Endothelial cell of coronary artery (primary cell): ENCODE results near the gene RILPL2. TPM values are rescaled to one million over a fixed set of nuclear protein-coding genes. Genes with fewer than 3 reads are reported as not detected.

Experiments used
- total RNA-seq: library from RNA; depleted of rRNA; stranded (reverse); fragments of >200 nt; gene quantifications from 2 replicates; pipeline ENCODE4 v1.2.3, GENCODE V29; 2014

Gene RILPL2, protein sequence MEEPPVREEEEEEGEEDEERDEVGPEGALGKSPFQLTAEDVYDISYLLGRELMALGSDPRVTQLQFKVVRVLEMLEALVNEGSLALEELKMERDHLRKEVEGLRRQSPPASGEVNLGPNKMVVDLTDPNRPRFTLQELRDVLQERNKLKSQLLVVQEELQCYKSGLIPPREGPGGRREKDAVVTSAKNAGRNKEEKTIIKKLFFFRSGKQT
- total RNA-seq = 4.6 and 4.9 TPM in 2 replicates

DNA sequence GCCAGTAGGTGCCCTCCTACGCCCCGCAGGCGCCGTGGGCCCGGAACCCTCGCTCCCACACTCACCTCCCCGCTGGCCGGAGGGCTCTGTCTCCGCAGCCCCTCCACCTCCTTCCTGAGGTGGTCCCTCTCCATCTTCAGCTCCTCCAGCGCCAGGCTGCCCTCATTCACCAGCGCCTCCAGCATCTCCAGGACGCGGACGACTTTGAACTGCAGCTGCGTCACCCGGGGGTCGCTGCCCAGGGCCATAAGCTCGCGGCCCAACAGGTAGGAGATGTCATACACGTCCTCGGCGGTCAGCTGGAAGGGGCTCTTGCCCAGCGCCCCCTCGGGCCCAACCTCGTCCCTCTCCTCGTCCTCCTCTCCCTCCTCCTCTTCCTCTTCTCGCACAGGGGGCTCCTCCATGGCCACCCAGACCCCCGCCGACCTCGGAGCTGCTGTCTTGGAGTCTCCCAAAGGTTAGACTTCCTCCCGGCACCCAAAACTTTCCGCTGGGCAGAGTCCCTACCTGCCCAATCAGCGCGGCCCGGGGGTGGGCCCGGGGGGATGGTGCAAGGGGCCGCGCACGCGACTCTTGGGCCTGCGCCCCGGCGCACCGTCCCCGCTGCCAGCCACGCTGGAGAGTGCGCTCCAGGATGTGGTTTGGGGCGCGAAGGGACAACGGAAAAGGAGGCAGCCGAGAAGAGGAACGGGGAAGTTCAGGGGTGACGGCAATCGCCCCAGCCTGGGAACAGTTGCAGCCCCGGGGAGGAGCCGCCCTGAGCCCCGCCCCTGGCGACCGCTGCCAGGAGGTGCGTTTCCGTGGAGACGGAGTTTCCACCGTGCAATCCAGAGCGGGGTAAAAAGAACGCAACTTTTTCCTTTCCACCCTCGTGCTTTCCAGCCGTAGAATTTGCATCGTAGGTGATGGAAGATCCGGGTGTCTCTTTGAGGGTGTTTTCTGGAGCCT is at the start of gene RILPL2:
TSS of gene RILPL2 (minus strand) at position 668 of the 948 bp plus-strand sequence. CDS start at position 404, 264 bp downstream.

DNA sequence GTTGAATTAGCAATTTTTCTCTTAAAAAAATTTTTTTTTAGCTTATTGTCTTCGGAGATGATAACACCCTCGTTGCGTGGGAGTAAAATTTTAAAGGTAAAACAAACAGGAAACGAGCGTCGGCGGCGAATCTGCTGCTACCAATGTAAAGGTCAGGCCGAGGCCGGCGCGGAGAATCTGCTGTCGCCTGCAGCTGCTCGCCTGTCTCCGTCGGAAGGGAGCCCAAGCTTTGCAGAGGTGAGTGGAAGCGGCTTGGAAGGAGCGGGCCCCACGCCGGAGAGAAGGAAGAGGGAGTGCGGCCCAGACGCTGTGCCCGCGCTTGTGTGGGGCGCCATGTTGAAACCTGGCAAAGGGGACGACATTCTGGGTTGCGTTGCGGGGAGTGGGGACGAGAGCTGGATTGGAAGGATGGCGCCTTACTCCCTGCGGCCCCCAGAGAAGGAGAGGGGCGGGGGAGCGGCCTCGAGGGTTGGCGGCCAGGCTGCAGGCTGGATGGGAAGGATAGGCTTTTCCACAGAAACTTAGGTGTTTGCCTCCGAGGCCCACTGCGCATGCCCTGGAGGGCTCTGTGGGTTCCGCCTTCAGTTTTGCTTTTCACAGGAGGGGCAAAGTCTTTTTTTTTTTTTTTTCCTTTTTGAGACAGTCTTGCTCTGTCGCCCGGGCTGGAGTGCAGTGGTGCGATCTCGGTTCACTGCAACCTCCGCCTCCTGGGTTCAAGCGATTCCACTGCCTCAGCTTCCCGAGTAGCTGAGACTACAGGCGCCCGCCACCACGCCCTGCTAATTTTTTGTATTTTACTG is 21.7 kb upstream of the RILPL2 start, which contains the start of gene SNRNP35:
TSS of gene SNRNP35 (plus strand) at position 160 of the 800 bp plus-strand sequence. CDS start 7,402 bp downstream, outside the sequence.

Other genes with a start within 250 kb of the RILPL2 start
- gene MPHOSPH9, start 203.5 kb downstream of the RILPL2 start, total RNA-seq = 30.1 and 35.1 TPM in 2 replicates
- 8.6 and 9.5 TPM in 2 replicates for gene MTRFR, start 203.2 kb downstream of the RILPL2 start, total RNA-seq
- gene CDK2AP1, start 164.8 kb downstream of the RILPL2 start, total RNA-seq = 140 and 156 TPM in 2 replicates
- 22.7 and 24.6 TPM in 2 replicates for gene SBNO1, start 71.8 kb downstream of the RILPL2 start, total RNA-seq
- 38.3 and 38.4 TPM in 2 replicates for gene KMT5A, start 52.6 kb downstream of the RILPL2 start, total RNA-seq
- 11.8 and 14.5 TPM in 2 replicates for gene SNRNP35, start 21.5 kb upstream of the RILPL2 start, total RNA-seq
- gene RILPL1, start 97.0 kb upstream of the RILPL2 start, total RNA-seq = 9.7 and 13.1 TPM in 2 replicates
- gene TMED2, start 147.9 kb upstream of the RILPL2 start, total RNA-seq = 373 and 377 TPM in 2 replicates
- 14.9 and 15.6 TPM in 2 replicates for gene DDX55, start 165.4 kb upstream of the RILPL2 start, total RNA-seq
- 31.5 and 33.1 TPM in 2 replicates for gene EIF2B1, start 197.0 kb upstream of the RILPL2 start, total RNA-seq
- 19.9 and 23.4 TPM in 2 replicates for gene GTF2H3, start 197.1 kb upstream of the RILPL2 start, total RNA-seq
- 8.5 and 9.9 TPM in 2 replicates for gene TCTN2, start 234.4 kb upstream of the RILPL2 start, total RNA-seq